ENCODE results near the gene ZNF687.

DNA sequence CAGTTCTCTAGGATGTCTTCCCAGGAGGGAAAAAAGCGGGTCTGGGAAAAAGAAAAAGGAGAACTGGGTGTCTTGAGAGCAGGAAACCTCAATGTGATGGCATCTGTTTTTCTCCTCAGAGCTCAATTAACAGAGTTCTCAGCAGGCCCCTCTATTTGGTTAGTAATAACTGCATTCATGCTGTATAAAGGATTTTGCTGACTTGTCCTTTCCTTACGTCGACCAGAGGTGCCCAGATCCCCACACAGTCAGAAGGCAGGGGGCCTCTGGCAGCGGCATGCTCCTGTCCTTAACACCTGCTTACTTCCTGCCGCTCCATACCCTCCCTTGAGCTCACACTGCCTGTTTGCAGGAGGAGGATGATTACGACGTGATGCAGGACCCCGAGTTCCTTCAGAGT is 15.3 kb upstream of the ZNF687 start:
- TF ChIP-seq, protein P1, sequence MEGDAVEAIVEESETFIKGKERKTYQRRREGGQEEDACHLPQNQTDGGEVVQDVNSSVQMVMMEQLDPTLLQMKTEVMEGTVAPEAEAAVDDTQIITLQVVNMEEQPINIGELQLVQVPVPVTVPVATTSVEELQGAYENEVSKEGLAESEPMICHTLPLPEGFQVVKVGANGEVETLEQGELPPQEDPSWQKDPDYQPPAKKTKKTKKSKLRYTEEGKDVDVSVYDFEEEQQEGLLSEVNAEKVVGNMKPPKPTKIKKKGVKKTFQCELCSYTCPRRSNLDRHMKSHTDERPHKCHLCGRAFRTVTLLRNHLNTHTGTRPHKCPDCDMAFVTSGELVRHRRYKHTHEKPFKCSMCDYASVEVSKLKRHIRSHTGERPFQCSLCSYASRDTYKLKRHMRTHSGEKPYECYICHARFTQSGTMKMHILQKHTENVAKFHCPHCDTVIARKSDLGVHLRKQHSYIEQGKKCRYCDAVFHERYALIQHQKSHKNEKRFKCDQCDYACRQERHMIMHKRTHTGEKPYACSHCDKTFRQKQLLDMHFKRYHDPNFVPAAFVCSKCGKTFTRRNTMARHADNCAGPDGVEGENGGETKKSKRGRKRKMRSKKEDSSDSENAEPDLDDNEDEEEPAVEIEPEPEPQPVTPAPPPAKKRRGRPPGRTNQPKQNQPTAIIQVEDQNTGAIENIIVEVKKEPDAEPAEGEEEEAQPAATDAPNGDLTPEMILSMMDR (IDR thresholded peaks at IDR 0.05; ENCODE audit: borderline replicate concordance, extremely low read depth, low read length, poor library complexity, severe bottlenecking): no peak
- no peak for TF ChIP-seq EZH2 (IDR thresholded peaks at IDR 0.05; ENCODE audit: borderline replicate concordance, low read depth, low read length, severe bottlenecking)
